Mesothelial cell of epicardium (in vitro differentiated cells): ENCODE results near the gene SERPINA3. TPM values are rescaled to one million over a fixed set of nuclear protein-coding genes. Genes with fewer than 3 reads are reported as not detected.

ENCODE experiments used
- DNase-seq, 2 experiments: peaks; one replicate each; pipeline ENCODE4 v3.0.0; 2021; ENCODE audit warnings: low spot score in 2 of 2; ENCODE audit not compliant: unreplicated experiment in 2 of 2
- H3K27ac Mint-ChIP-seq: 2 replicates; pipeline ENCODE4 v1.8.0; 2021; ENCODE audit warnings: mixed read lengths
- H3K27me3 Mint-ChIP-seq: 2 replicates; pipeline ENCODE4 v1.8.0; 2021; ENCODE audit warnings: low read depth, mixed read lengths
- H3K36me3 Mint-ChIP-seq: 2 replicates; pipeline ENCODE4 v1.8.0; 2021; ENCODE audit warnings: mixed read lengths
- H3K4me1 Mint-ChIP-seq: 2 replicates; pipeline ENCODE4 v1.8.0; 2021; ENCODE audit warnings: mixed read lengths
- H3K4me3 Mint-ChIP-seq: 2 replicates; pipeline ENCODE4 v1.8.0; 2021; ENCODE audit warnings: mild to moderate bottlenecking, moderate library complexity, mixed read lengths
- H3K9me3 Mint-ChIP-seq: 2 replicates; pipeline ENCODE4 v1.8.0; 2021; ENCODE audit warnings: mixed read lengths
- CTCF ChIP-seq: fragments of 200-600 bp; sonication (generic); IDR thresholded peaks from one replicate; pipeline ENCODE4 v1.5.0; 2021; ENCODE audit warnings: antibody characterized with exemption; ENCODE audit not compliant: unreplicated experiment
- total RNA-seq: library from RNA; stranded (reverse); gene quantifications from 3 replicates; pipeline ENCODE4 v1.2.1, GENCODE V29; 2021

Gene SERPINA3
- total RNA-seq, 1 donor from 2014 or later, result 0.29 TPM

- no peaks in the 10 kb centered on the region for H3K4me1 Mint-ChIP-seq
- H3K27me3 Mint-ChIP-seq, result peaks cover 5% of the 10 kb centered on the region
- peaks cover 7% of the 10 kb centered on the region for H3K9me3 Mint-ChIP-seq
- no peak for DNase-seq
- no peak overlapping the region for H3K27ac Mint-ChIP-seq
- H3K4me3 Mint-ChIP-seq, result no peak overlapping the region
- no peaks in the 10 kb centered on the region for H3K36me3 Mint-ChIP-seq
- TF ChIP-seq CTCF, result no peak
Measured at GRCh38 chr14:94654071-94654861, 42.1 kb downstream of the SERPINA3 start.

- Mint-ChIP-seq H3K36me3 (no peaks in the 10 kb centered on the region), H3K27me3 (peaks cover 15% of the 10 kb centered on the region), H3K4me1 (no peaks in the 10 kb centered on the region), H3K9me3 (peaks cover 7% of the 10 kb centered on the region), H3K4me3 (no peak overlapping the region), H3K27ac (no peak overlapping the region)
- no peak for TF ChIP-seq CTCF
- no peak for DNase-seq
Measured at GRCh38 chr14:94655169-94655710, 43.0 kb downstream of the SERPINA3 start.

GRCh38 chr14:94656043-94656442 lies 43.9 kb downstream of the SERPINA3 start:
- Mint-ChIP-seq H3K9me3 (peaks cover 7% of the 10 kb centered on the region), H3K4me1 (no peaks in the 10 kb centered on the region), H3K36me3 (no peaks in the 10 kb centered on the region), H3K4me3 (no peak overlapping the region), H3K27me3 (peaks cover 23% of the 10 kb centered on the region), H3K27ac (no peak overlapping the region)
- no peak for DNase-seq
- no peak for TF ChIP-seq CTCF

GRCh38 chr14:94659256-94659655 lies 47.1 kb downstream of the SERPINA3 start:
- Mint-ChIP-seq H3K27me3 (peaks cover 41% of the 10 kb centered on the region), H3K9me3 (peaks cover 7% of the 10 kb centered on the region), H3K36me3 (no peaks in the 10 kb centered on the region), H3K4me1 (no peaks in the 10 kb centered on the region), H3K27ac (no peak overlapping the region), H3K4me3 (no peak overlapping the region)
- TF ChIP-seq CTCF, result no peak
- no peak for DNase-seq

- TF ChIP-seq CTCF, result no peak
- DNase-seq, result no peak
- Mint-ChIP-seq H3K9me3 (peaks cover 7% of the 10 kb centered on the region), H3K4me3 (no peak overlapping the region), H3K36me3 (no peaks in the 10 kb centered on the region), H3K27me3 (peaks cover 40% of the 10 kb centered on the region), H3K27ac (no peak overlapping the region), H3K4me1 (no peaks in the 10 kb centered on the region)
Measured at GRCh38 chr14:94659901-94660300, 47.7 kb downstream of the SERPINA3 start.
